PC-9 (cell line): ENCODE data around the gene TBCD.

ENCODE experiments used
- CTCF ChIP-seq: fragments of 200-600 bp; sonication (generic); conservative IDR thresholded peaks from 2 replicates; pipeline ENCODE4 v1.6.1; 2017; ENCODE audit warnings: mixed run types, antibody characterized with exemption, mild to moderate bottlenecking, moderate library complexity
- EZH2 ChIP-seq: fragments of 200-600 bp; sonication (generic); IDR thresholded peaks from 2 replicates; pipeline ENCODE4 v1.8.0; 2017; ENCODE audit warnings: antibody characterized with exemption, low read depth

DNA sequence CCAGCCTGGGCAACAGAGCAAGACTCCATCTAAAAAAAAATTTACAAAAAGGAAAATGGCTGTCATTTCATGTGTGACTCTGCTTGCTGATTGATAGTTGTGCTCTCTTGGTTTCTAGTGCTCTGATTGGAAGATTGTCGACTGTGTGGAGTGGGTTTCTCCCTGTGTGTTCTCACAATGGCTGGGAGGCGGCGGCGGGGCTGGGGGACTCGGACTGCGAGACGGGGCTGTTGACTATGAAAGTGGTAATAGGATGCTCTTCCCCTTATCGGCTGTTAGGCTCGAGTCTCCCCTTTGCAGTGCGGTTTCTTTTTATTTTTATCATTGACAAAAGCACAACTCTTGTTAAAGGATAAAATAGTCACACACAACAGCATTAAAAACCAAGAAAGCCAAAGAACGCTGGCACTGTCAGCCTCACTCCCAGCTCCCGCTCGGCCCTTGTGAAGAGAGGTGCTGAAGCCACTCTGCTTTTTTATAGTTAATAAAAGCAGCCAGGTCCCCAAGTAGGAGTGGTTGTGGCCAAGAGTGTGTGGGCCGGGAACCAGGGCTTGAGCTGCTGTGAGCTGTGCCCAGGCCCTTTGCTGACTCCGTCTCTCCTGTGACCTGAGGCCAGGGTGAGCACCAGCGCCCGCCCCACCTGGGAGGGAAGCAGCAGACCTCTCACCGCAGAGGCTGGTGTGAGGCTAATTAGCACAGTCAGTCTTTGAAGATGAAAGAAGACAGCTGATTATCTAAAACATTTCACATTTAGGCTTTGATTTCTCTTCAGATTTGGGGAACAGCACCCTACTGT, 36.5 kb downstream of the TBCD start:
- TF ChIP-seq CTCF (no peak), EZH2 (no peak)
